Chondrocyte (in vitro differentiated cells): ENCODE measurements around the gene LRMDA. TPM values are rescaled to one million over a fixed set of nuclear protein-coding genes. Genes with fewer than 3 reads are reported as not detected.
A peak's percentile ranks its signal among the peaks of the same experiment; 100 is the strongest.

Experiments
- DNase-seq: peaks from one replicate; pipeline ENCODE4 v3.0.0; 2021; ENCODE audit warnings: mixed read lengths, low spot score
- H3K27ac Mint-ChIP-seq: one replicate; pipeline ENCODE4 v1.8.0; 2021; ENCODE audit warnings: mild to moderate bottlenecking, moderate library complexity, mixed read lengths; ENCODE audit not compliant: unreplicated experiment
- H3K27me3 Mint-ChIP-seq: 2 replicates; pipeline ENCODE4 v1.8.0; 2021; ENCODE audit warnings: low read depth, mixed read lengths
- H3K36me3 Mint-ChIP-seq: 2 replicates; pipeline ENCODE4 v1.8.0; 2021; ENCODE audit warnings: low read depth, mixed read lengths
- H3K4me1 Mint-ChIP-seq: 2 replicates; pipeline ENCODE4 v1.8.0; 2021; ENCODE audit warnings: low read depth, mild to moderate bottlenecking, mixed read lengths
- H3K4me3 Mint-ChIP-seq: one replicate; pipeline ENCODE4 v1.8.0; 2021; ENCODE audit warnings: mild to moderate bottlenecking, moderate library complexity, mixed read lengths; ENCODE audit not compliant: unreplicated experiment
- H3K9me3 Mint-ChIP-seq: 2 replicates; pipeline ENCODE4 v1.8.0; 2021; ENCODE audit warnings: low read depth, mixed read lengths
- CTCF ChIP-seq: fragments of 200-600 bp; sonication (generic); IDR thresholded peaks from 2 replicates; pipeline ENCODE4 v1.5.0; 2021; ENCODE audit warnings: antibody characterized with exemption, mild to moderate bottlenecking, moderate library complexity
- total RNA-seq: library from RNA; stranded (reverse); gene quantifications from 3 replicates; pipeline ENCODE4 v1.2.1, GENCODE V29; 2021

LRMDA gene
- total RNA-seq, 1 donor from 2014 or later, result 2.8 TPM

- no peak overlapping the region for H3K4me3 Mint-ChIP-seq
- no peak for TF ChIP-seq CTCF
- H3K27me3 Mint-ChIP-seq, result peaks cover 45% of the 10 kb centered on the region
- H3K36me3 Mint-ChIP-seq, result peaks cover 2% of the 10 kb centered on the region
- H3K4me1 Mint-ChIP-seq, result peaks cover 29% of the 10 kb centered on the region
- H3K27ac Mint-ChIP-seq, result no peak overlapping the region
- DNase-seq, result no peak
- H3K9me3 Mint-ChIP-seq, result no peaks in the 10 kb centered on the region
These were observed 24.8 kb upstream of the LRMDA start for GRCh38 chr10:75406462-75407223.

- DNase-seq, result no peak
- Mint-ChIP-seq H3K27ac (no peak overlapping the region), H3K9me3 (no peaks in the 10 kb centered on the region), H3K27me3 (peaks cover 45% of the 10 kb centered on the region), H3K36me3 (peaks cover 2% of the 10 kb centered on the region), H3K4me1 (peaks cover 29% of the 10 kb centered on the region), H3K4me3 (peak overlapping the region; percentile 80)
- TF ChIP-seq CTCF, result no peak
These were observed 24.2 kb upstream of the LRMDA start for GRCh38 chr10:75407224-75407712.

GRCh38 chr10:75407713-75408508 lies 23.5 kb upstream of the LRMDA start:
- DNase-seq, result no peak
- H3K36me3 Mint-ChIP-seq, result peaks cover 2% of the 10 kb centered on the region
- TF ChIP-seq CTCF, result peak; percentile 26
- peaks cover 51% of the 10 kb centered on the region for H3K27me3 Mint-ChIP-seq
- peak overlapping the region; percentile 80 for H3K4me3 Mint-ChIP-seq
- H3K9me3 Mint-ChIP-seq, result no peaks in the 10 kb centered on the region
- H3K4me1 Mint-ChIP-seq, result peaks cover 27% of the 10 kb centered on the region
- H3K27ac Mint-ChIP-seq, result peak overlapping the region; percentile 57

GRCh38 chr10:75408509-75408875 lies 22.9 kb upstream of the LRMDA start:
- Mint-ChIP-seq H3K27me3 (peaks cover 52% of the 10 kb centered on the region), H3K4me3 (peak overlapping the region; percentile 80), H3K9me3 (no peaks in the 10 kb centered on the region), H3K27ac (peak overlapping the region; percentile 57), H3K4me1 (peaks cover 21% of the 10 kb centered on the region), H3K36me3 (peaks cover 2% of the 10 kb centered on the region)
- DNase-seq, result no peak
- no peak for TF ChIP-seq CTCF
